Stimulated activated CD8-positive, alpha-beta memory T cell treated with anti-CD3 and anti-CD28 coated beads, Interleukin-15, amount 100 ng/mL, for 24 hours (primary cell): Measurements from ENCODE around the gene STS.

ENCODE experiments used
- DNase-seq: peaks from one replicate; pipeline ENCODE4 v3.0.0-alpha.2; 2020; ENCODE audit warnings: low read depth

The STS gene

GRCh38 chrX:7147413-7147977 is at the start of gene STS:
STS (plus strand) TSS chrX:7147712; CDS start chrX:7253200, 105,488 bp downstream.
- peak; percentile 7 for DNase-seq

GRCh38 chrX:7100022-7100421 is 47.5 kb upstream of the STS start:
- no peak for DNase-seq

GRCh38 chrX:7102119-7102518 is 45.4 kb upstream of the STS start:
- DNase-seq: no peak

GRCh38 chrX:7106649-7107048 is 40.9 kb upstream of the STS start:
- DNase-seq: no peak

- DNase-seq: no peak
Observed at GRCh38 chrX:7108030-7108429, 39.5 kb upstream of the STS start.

GRCh38 chrX:7109049-7109531 is 38.4 kb upstream of the STS start:
- DNase-seq: no peak

- no peak for DNase-seq
Observed at GRCh38 chrX:7109838-7110793, 37.4 kb upstream of the STS start.

- no peak for DNase-seq
Observed at GRCh38 chrX:7110821-7111276, 36.7 kb upstream of the STS start.

GRCh38 chrX:7111518-7111917 is 36.0 kb upstream of the STS start:
- no peak for DNase-seq

GRCh38 chrX:7112071-7112470 is 35.4 kb upstream of the STS start:
- no peak for DNase-seq

GRCh38 chrX:7115557-7115956 is 32.0 kb upstream of the STS start:
- DNase-seq: no peak

GRCh38 chrX:7116081-7116480 is 31.4 kb upstream of the STS start:
- DNase-seq: no peak

- DNase-seq: no peak
Observed at GRCh38 chrX:7117587-7117986, 29.9 kb upstream of the STS start.

GRCh38 chrX:7119950-7120877 is 27.3 kb upstream of the STS start:
- no peak for DNase-seq

- no peak for DNase-seq
Observed at GRCh38 chrX:7120878-7121219, 26.7 kb upstream of the STS start.

- DNase-seq: no peak
Observed at GRCh38 chrX:7127056-7127455, 20.5 kb upstream of the STS start.

- DNase-seq: no peak
Observed at GRCh38 chrX:7131621-7132020, 15.9 kb upstream of the STS start.

- no peak for DNase-seq
Observed at GRCh38 chrX:7132335-7133049, 15.0 kb upstream of the STS start.

GRCh38 chrX:7133050-7133440 is 14.5 kb upstream of the STS start:
- DNase-seq: no peak

- DNase-seq: no peak
Observed at GRCh38 chrX:7134981-7135380, 12.5 kb upstream of the STS start.

- DNase-seq: no peak
Observed at GRCh38 chrX:7139202-7140081, 8.1 kb upstream of the STS start.
